H1 (cell line): ENCODE results near the gene MRS2. TPM values are rescaled to one million over a fixed set of nuclear protein-coding genes. Genes with fewer than 3 reads are reported as not detected.

Experiments
- CTCF ChIA-PET: fragments of 300-600 bp; sonication (Branson Sonifier 250); formaldehyde crosslinking; loops from one replicate; lab custom pipeline; 2021; ENCODE audit not compliant: partially characterized antibody; lab: Charles Lee
- POLR2A ChIA-PET: fragments of 300-600 bp; sonication (Branson Sonifier 250); formaldehyde crosslinking; loops from one replicate; lab custom pipeline; 2021; ENCODE audit warnings: inconsistent platforms; ENCODE audit not compliant: partially characterized antibody; lab: Charles Lee
- DNase-seq, 2 experiments: peaks; one replicate each; pipeline versions ENCODE4 v3.0.0 to v3.0.0-alpha.2; 2010 to 2022; ENCODE audit warnings: low spot score in 2 of 2, low read depth in 1 of 2, mixed read lengths in 1 of 2
- FAIRE-seq: peaks from 2 replicates; lab custom pipeline; 2011; peaks lifted over from hg19 to GRCh38; lab: Jason Lieb, UNC
- H2AFZ ChIP-seq: 2 replicates; pipeline ENCODE4 v1.8.1; 2012; ENCODE audit warnings: low read length, inconsistent platforms
- H2AK5ac ChIP-seq: 2 replicates; pipeline ENCODE4 v1.6.1; 2013; ENCODE audit warnings: low read depth, low read length
- H2BK120ac ChIP-seq: replicated peaks from 2 replicates; pipeline ENCODE3; 2013; ENCODE audit warnings: low read depth, low read length, inconsistent platforms
- H2BK12ac ChIP-seq: 2 replicates; pipeline ENCODE4 v1.6.1; 2013; ENCODE audit warnings: low read depth, low read length
- H2BK15ac ChIP-seq: 2 replicates; pipeline ENCODE4 v1.6.1; 2013; ENCODE audit warnings: low read length
- H2BK20ac ChIP-seq: 2 replicates; pipeline ENCODE4 v1.6.1; 2013; ENCODE audit warnings: low read length
- H2BK5ac ChIP-seq: 2 replicates; pipeline ENCODE4 v1.6.1; 2013; ENCODE audit warnings: low read depth, low read length
- H3K14ac ChIP-seq: 2 replicates; pipeline ENCODE4 v1.6.1; 2013; ENCODE audit warnings: inconsistent platforms; ENCODE audit not compliant: insufficient read length
- H3K18ac ChIP-seq: 2 replicates; pipeline ENCODE4 v1.6.1; 2013; ENCODE audit warnings: low read length; ENCODE audit errors: extremely low read depth
- H3K23ac ChIP-seq: 2 replicates; pipeline ENCODE4 v1.6.1; 2013; ENCODE audit warnings: inconsistent platforms; ENCODE audit not compliant: insufficient read length
- H3K23me2 ChIP-seq: 2 replicates; pipeline ENCODE4 v1.6.1; 2013; ENCODE audit warnings: low read depth, low read length
- H3K27ac ChIP-seq: 2 replicates; pipeline ENCODE4 v1.6.1; 2011; ENCODE audit warnings: low read depth, low read length, inconsistent platforms
- H3K27me3 ChIP-seq, 4 experiments: replicated peaks in 1 of 4; 1 replicate in 1 of 4; 2 replicates in 3 of 4; pipeline versions ENCODE4 v1.6.1 to v1.8.1; 2011 to 2013; ENCODE audit warnings: low read length in 3 of 4, mild to moderate bottlenecking in 3 of 4, inconsistent platforms in 2 of 4, mixed read lengths in 2 of 4, moderate library complexity in 1 of 4; ENCODE audit not compliant: control insufficient read depth in 3 of 4, insufficient read depth in 3 of 4; ENCODE audit errors: extremely low read depth in 1 of 4
- H3K36me3 ChIP-seq, 4 experiments: 2 replicates each; pipeline versions ENCODE4 v1.6.1 to v1.8.1; 2011 to 2013; ENCODE audit warnings: mild to moderate bottlenecking in 4 of 4, low read length in 3 of 4, moderate library complexity in 2 of 4, control low read depth in 1 of 4, inconsistent platforms in 1 of 4; ENCODE audit not compliant: insufficient read depth in 4 of 4, control insufficient read depth in 2 of 4
- H3K4ac ChIP-seq: replicated peaks from 2 replicates; pipeline ENCODE3; 2013; ENCODE audit warnings: low read length, low read depth, mixed read lengths, inconsistent platforms; ENCODE audit not compliant: insufficient read length
- H3K4me1 ChIP-seq, 4 experiments: replicated peaks in 1 of 4; 1 replicate in 1 of 4; 2 replicates in 3 of 4; pipeline versions ENCODE4 v1.6.1 to v1.8.1; 2011 to 2013; ENCODE audit warnings: low read length in 3 of 4, inconsistent platforms in 2 of 4, mixed read lengths in 1 of 4; ENCODE audit not compliant: insufficient read depth in 4 of 4, control insufficient read depth in 3 of 4
- H3K4me2 ChIP-seq, 2 experiments: 2 replicates each; pipeline versions ENCODE4 v1.6.1 to v1.8.1; 2011 to 2013; ENCODE audit warnings: low read depth in 2 of 2, low read length in 2 of 2, control low read depth in 1 of 2, inconsistent platforms in 1 of 2, mild to moderate bottlenecking in 1 of 2; ENCODE audit not compliant: insufficient read depth in 1 of 2
- H3K4me3 ChIP-seq, 4 experiments: fragments of 200-600, 300-600 bp in 1 of 4; sonication (generic), shearing (Covaris generic), sonication (Bioruptor Twin) in 1 of 4; 2 replicates each; pipeline versions ENCODE4 v1.5.1 to v1.8.1; 2011 to 2016; ENCODE audit warnings: low read length in 4 of 4, low read depth in 3 of 4, control low read depth in 2 of 4, inconsistent platforms in 2 of 4, mild to moderate bottlenecking in 2 of 4, mixed read lengths in 1 of 4, moderate library complexity in 1 of 4; ENCODE audit not compliant: insufficient read depth in 2 of 4; ENCODE audit errors: extremely low read depth in 1 of 4
- H3K56ac ChIP-seq: replicated peaks from 2 replicates; pipeline ENCODE3; 2013; ENCODE audit warnings: low read depth, mild to moderate bottlenecking, mixed read lengths, low read length, inconsistent platforms; ENCODE audit not compliant: insufficient read length
- H3K79me1 ChIP-seq: 2 replicates; pipeline ENCODE4 v1.6.1; 2013; ENCODE audit warnings: low read depth, low read length, control low read depth
- H3K79me2 ChIP-seq, 2 experiments: 2 replicates each; pipeline versions ENCODE4 v1.6.1 to v1.8.1; 2012 to 2013; ENCODE audit warnings: low read length in 2 of 2, mild to moderate bottlenecking in 2 of 2, inconsistent platforms in 1 of 2; ENCODE audit not compliant: insufficient read depth in 2 of 2, control insufficient read depth in 1 of 2
- H3K9ac ChIP-seq, 4 experiments: replicated peaks in 1 of 4; 1 replicate in 1 of 4; 2 replicates in 3 of 4; pipeline versions ENCODE4 v1.6.1 to v1.8.1; 2011 to 2013; ENCODE audit warnings: low read depth in 3 of 4, low read length in 3 of 4, control low read depth in 2 of 4, mild to moderate bottlenecking in 2 of 4, moderate library complexity in 2 of 4, inconsistent platforms in 1 of 4; ENCODE audit errors: extremely low read depth in 1 of 4
- H3K9me3 ChIP-seq, 2 experiments: 2 replicates each; pipeline versions ENCODE4 v1.6.1 to v1.8.1; 2012 to 2013; ENCODE audit warnings: mild to moderate bottlenecking in 2 of 2, moderate library complexity in 2 of 2, control low read depth in 1 of 2, inconsistent platforms in 1 of 2, low read depth in 1 of 2, low read length in 1 of 2, mixed read lengths in 1 of 2; ENCODE audit not compliant: insufficient read depth in 2 of 2
- H4K20me1 ChIP-seq, 2 experiments: replicated peaks in 1 of 2; 2 replicates each; pipeline versions ENCODE3 to v1.8.1; 2011 to 2013; ENCODE audit warnings: inconsistent platforms in 2 of 2, low read length in 2 of 2, mild to moderate bottlenecking in 1 of 2; ENCODE audit not compliant: insufficient read depth in 2 of 2, control insufficient read depth in 1 of 2
- H4K5ac ChIP-seq: 2 replicates; pipeline ENCODE4 v1.6.1; 2013; ENCODE audit warnings: low read length, low read depth, mixed read lengths, inconsistent platforms; ENCODE audit not compliant: insufficient read length
- H4K8ac ChIP-seq: 2 replicates; pipeline ENCODE4 v1.8.0; 2013; ENCODE audit warnings: mild to moderate bottlenecking, moderate library complexity, low read length, inconsistent platforms; ENCODE audit not compliant: insufficient read depth; ENCODE audit errors: extremely low read depth
- H4K91ac ChIP-seq: replicated peaks from 2 replicates; pipeline ENCODE3; 2013; ENCODE audit warnings: low read length, mixed read lengths, inconsistent platforms; ENCODE audit not compliant: insufficient read length
- ATF2 ChIP-seq: IDR thresholded peaks from 2 replicates; pipeline ENCODE4 v1.6.1; 2012; ENCODE audit warnings: low read length, inconsistent platforms
- CEBPB ChIP-seq: IDR thresholded peaks from 2 replicates; pipeline ENCODE4 v1.6.1; 2012; ENCODE audit warnings: low read depth, low read length
- CREB1 ChIP-seq: IDR thresholded peaks from 2 replicates; pipeline ENCODE4 v1.6.1; 2012; ENCODE audit warnings: inconsistent platforms
- JUN ChIP-seq: IDR thresholded peaks from 2 replicates; pipeline ENCODE4 v1.6.1; 2011; ENCODE audit warnings: low read depth, mild to moderate bottlenecking, improper control_type of control experiment, low read length
- PHF8 ChIP-seq: fragments of 200-600 bp; sonication (generic); conservative IDR thresholded peaks from 2 replicates; pipeline ENCODE4 v1.7.1; 2012; ENCODE audit warnings: low read depth, mild to moderate bottlenecking, inconsistent platforms, low read length, moderate library complexity
- RXRA ChIP-seq: IDR thresholded peaks from 2 replicates; pipeline ENCODE4 v1.6.1; 2011; ENCODE audit warnings: low read depth, mild to moderate bottlenecking, low read length, moderate library complexity; ENCODE audit not compliant: insufficient read depth
- SIN3A ChIP-seq, 2 experiments: IDR thresholded peaks in 1 of 2; conservative IDR thresholded peaks in 1 of 2; 2 replicates each; pipeline ENCODE4 v1.6.1; 2011 to 2012; ENCODE audit warnings: low read length in 2 of 2, improper control_type of control experiment in 1 of 2, low read depth in 1 of 2, mild to moderate bottlenecking in 1 of 2
- SP2 ChIP-seq: IDR thresholded peaks from 2 replicates; pipeline ENCODE4 v1.6.1; 2012; ENCODE audit warnings: mild to moderate bottlenecking, low read length, inconsistent platforms
- SP4 ChIP-seq: IDR thresholded peaks from 2 replicates; pipeline ENCODE4 v1.6.1; 2012; ENCODE audit warnings: low read length, inconsistent platforms
- TBP ChIP-seq: IDR thresholded peaks from 2 replicates; pipeline ENCODE4 v1.6.1; 2011; ENCODE audit warnings: low read depth, low read length, improper control_type of control experiment
- WGBS, 2 experiments: shearing (Covaris generic) in 1 of 2; methylation state at CpG; one replicate each; pipeline versions ENCODE4 v1.1.6 to v1.1.7; 2013 to 2015; ENCODE audit warnings: low lambda C conversion rate in 2 of 2, mixed read lengths in 2 of 2, inconsistent platforms in 1 of 2, low coverage in 1 of 2, missing lambda C conversion rate in 1 of 2; ENCODE audit not compliant: insufficient replicate concordance in 2 of 2, insufficient coverage in 1 of 2, insufficient read length in 1 of 2; ENCODE audit errors: extremely low coverage in 1 of 2, missing lambda C conversion rate in 1 of 2; 5-methylcytosine and 5-hydroxymethylcytosine counted together
- polyA plus RNA-seq, 7 experiments: library from polyadenylated mRNA; depleted of rRNA in 3 of 7; stranded (reverse) in 5 of 7; unstranded in 2 of 7; fragments of >200 nt in 5 of 7; fragments of 200-250 nt in 2 of 7; gene quantifications; 1 replicate in 5 of 7; 2 replicates in 1 of 7; 4 replicates in 1 of 7; pipeline versions ENCODE4 v1.2.1 to v1.2.3, GENCODE V29; 2011 to 2013; ENCODE audit warnings: missing spikeins in 2 of 7, mixed read lengths in 2 of 7
- total RNA-seq: library from RNA; stranded (reverse); fragmentation: NEBNext Ultra II Directional; extraction: Animal tissue kit (Norgen Biotek cat#: 25700); gene quantifications from 2 replicates; pipeline ENCODE4 v1.2.1, GENCODE V29; 2021

The MRS2 gene
- total and polyA plus RNA-seq, 2 of the 8 experiments (the other 6 are each of a cell fraction or from before 2014, with no cell fraction given): 51.2 to 67.5 TPM

DNA sequence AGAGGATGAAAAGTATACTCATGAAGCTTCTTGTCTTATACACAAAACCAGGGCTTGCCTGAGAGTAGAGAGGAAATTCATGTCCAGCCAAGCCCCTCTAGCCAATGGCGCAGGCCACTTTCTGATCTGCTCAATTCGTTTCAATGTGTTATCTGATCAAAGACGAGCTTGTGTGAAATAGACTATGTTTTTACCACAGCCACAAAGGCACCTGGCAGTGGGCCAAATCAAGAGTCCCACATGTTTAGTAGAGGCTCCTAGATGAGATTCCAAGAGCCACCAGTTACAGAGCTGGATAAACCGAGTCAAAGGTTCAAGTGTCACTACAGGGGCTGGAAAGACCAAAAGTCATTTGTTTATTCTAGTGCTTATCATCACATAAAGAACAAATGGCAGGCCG lies 51.7 kb downstream of the MRS2 start:
- H3K9me3 ChIP-seq: no peaks in the 10 kb centered on the region
- H4K20me1 ChIP-seq: no peaks in the 10 kb centered on the region
- H3K14ac ChIP-seq: no peak overlapping the region
- no peak overlapping the region for H3K4me3 ChIP-seq
- no peak overlapping the region for H4K8ac ChIP-seq
- FAIRE-seq: no peak
- H3K27me3 ChIP-seq: no peaks in the 10 kb centered on the region
- POLR2A ChIA-PET: interaction anchor here (1.7 kb wide), 1 partner anchor 9 kb away, joined by 3 read pairs; no protein-coding TSS in a partner anchor
- no peak overlapping the region for H2BK20ac ChIP-seq
- H2BK5ac ChIP-seq: no peak overlapping the region
- H3K27ac ChIP-seq: no peak overlapping the region
- no peak overlapping the region for H3K4ac ChIP-seq
- DNase-seq: no peak
- no peak overlapping the region for H3K56ac ChIP-seq
- H3K79me2 ChIP-seq: no peaks in the 10 kb centered on the region
- no peak overlapping the region for H2BK120ac ChIP-seq
- 93% methylated on average over 5 of the region's 5 CpGs; no CpG with 5 or more reads in 1 of the 2 experiments for WGBS, 2 experiments
- no peaks in the 10 kb centered on the region for H3K4me1 ChIP-seq
- H2BK12ac ChIP-seq: no peak overlapping the region
- no peak overlapping the region for H2AK5ac ChIP-seq
- H3K9ac ChIP-seq: no peak overlapping the region
- H3K4me2 ChIP-seq: no peak overlapping the region
- H3K18ac ChIP-seq: no peak overlapping the region
- no peak overlapping the region for H2BK15ac ChIP-seq
- no peaks in the 10 kb centered on the region for H3K36me3 ChIP-seq
- no peaks in the 10 kb centered on the region for H3K23me2 ChIP-seq
- H4K5ac ChIP-seq: no peak overlapping the region
- CTCF ChIA-PET: interaction anchor here (0.6 to 1.4 kb wide), 4 partner anchors 11 to 24 kb away, joined by 3 to 5 read pairs (median 3); no protein-coding TSS in a partner anchor
- H3K79me1 ChIP-seq: no peaks in the 10 kb centered on the region
- no peak overlapping the region for H4K91ac ChIP-seq
- H3K23ac ChIP-seq: no peak overlapping the region
- H2AFZ ChIP-seq: no peak overlapping the region
- TF ChIP-seq CEBPB (no peak), SP2 (no peak), CREB1 (no peak), RXRA (no peak), ATF2 (no peak), JUN (no peak), PHF8 (no peak), SP4 (no peak), TBP (no peak), SIN3A (conservative IDR thresholded peaks at IDR 0.05 in 1 of 2, IDR thresholded peaks at IDR 0.05 in 1 of 2; ENCODE audit: low read depth in 1 of 2, low read length in 2 of 2) (no peak)
